Activated T-cell treated with anti-CD3 and anti-CD28 coated beads, Interleukin-2, amount 50 U/mL, for 24 hours (primary cell): Measurements from ENCODE around the gene GSK3B.

Source experiments
- DNase-seq: peaks from one replicate; pipeline ENCODE4 v3.0.0-alpha.2; 2020
- H3K27ac Mint-ChIP-seq: 2 replicates; pipeline ENCODE4 v1.8.0; 2020; ENCODE audit warnings: mild to moderate bottlenecking, mixed read lengths
- H3K27me3 Mint-ChIP-seq: 2 replicates; pipeline ENCODE4 v1.8.0; 2020; ENCODE audit warnings: mixed read lengths
- H3K36me3 Mint-ChIP-seq: 2 replicates; pipeline ENCODE4 v1.8.0; 2020; ENCODE audit warnings: low read depth, mixed read lengths
- H3K4me1 Mint-ChIP-seq: 2 replicates; pipeline ENCODE4 v1.8.0; 2020; ENCODE audit warnings: low read depth, mixed read lengths
- H3K4me3 Mint-ChIP-seq: 2 replicates; pipeline ENCODE4 v1.8.0; 2020; ENCODE audit warnings: mild to moderate bottlenecking, moderate library complexity, mixed read lengths
- H3K9me3 Mint-ChIP-seq: 2 replicates; pipeline ENCODE4 v1.8.0; 2020; ENCODE audit warnings: mixed read lengths

The GSK3B gene

GRCh38 chr3:120093911-120094775, at the start of gene GSK3B:
Gene GSK3B (minus strand): TSS chr3:120094447. CDS start chr3:120093434, 1,013 bp downstream.
- H3K4me1 Mint-ChIP-seq: peaks cover 25% of the 10 kb centered on the region
- H3K4me3 Mint-ChIP-seq: no peak within 1 kb of the TSS
- peaks cover 23% of the 10 kb centered on the region for H3K36me3 Mint-ChIP-seq
- H3K27me3 Mint-ChIP-seq: no peaks in the 10 kb centered on the region
- DNase-seq: peak; percentile 99
- no peaks in the 10 kb centered on the region for H3K9me3 Mint-ChIP-seq
- H3K27ac Mint-ChIP-seq: no peak within 1 kb of the TSS

- no peak overlapping the region for H3K4me3 Mint-ChIP-seq
- no peak for DNase-seq
- H3K36me3 Mint-ChIP-seq: no peaks in the 10 kb centered on the region
- no peak overlapping the region for H3K27ac Mint-ChIP-seq
- no peaks in the 10 kb centered on the region for H3K9me3 Mint-ChIP-seq
- H3K27me3 Mint-ChIP-seq: no peaks in the 10 kb centered on the region
- H3K4me1 Mint-ChIP-seq: peaks cover 27% of the 10 kb centered on the region
Observed at GRCh38 chr3:120143676-120144075, 49.4 kb upstream of the GSK3B start.

- Mint-ChIP-seq H3K9me3 (no peaks in the 10 kb centered on the region), H3K27me3 (no peaks in the 10 kb centered on the region), H3K36me3 (no peaks in the 10 kb centered on the region), H3K4me1 (peaks cover 16% of the 10 kb centered on the region), H3K4me3 (no peak overlapping the region), H3K27ac (no peak overlapping the region)
- no peak for DNase-seq
Observed at GRCh38 chr3:120142236-120142635, 48.0 kb upstream of the GSK3B start.

GRCh38 chr3:120140098-120140742, 46.0 kb upstream of the GSK3B start:
- no peak overlapping the region for H3K27ac Mint-ChIP-seq

GRCh38 chr3:120139140-120139539, 44.9 kb upstream of the GSK3B start:
- Mint-ChIP-seq H3K4me1 (no peaks in the 10 kb centered on the region), H3K4me3 (no peak overlapping the region), H3K27me3 (no peaks in the 10 kb centered on the region), H3K36me3 (no peaks in the 10 kb centered on the region), H3K9me3 (no peaks in the 10 kb centered on the region), H3K27ac (no peak overlapping the region)
- DNase-seq: no peak

More at GRCh38 chr3:120140098-120140742, 46.0 kb upstream of the GSK3B start:
- no peak for DNase-seq
- Mint-ChIP-seq H3K27me3 (no peaks in the 10 kb centered on the region), H3K36me3 (no peaks in the 10 kb centered on the region), H3K4me3 (no peak overlapping the region), H3K9me3 (no peaks in the 10 kb centered on the region), H3K4me1 (peaks cover under 1% of the 10 kb centered on the region)

GRCh38 chr3:120137548-120137947, 43.3 kb upstream of the GSK3B start:
- no peaks in the 10 kb centered on the region for H3K36me3 Mint-ChIP-seq
- no peak overlapping the region for H3K4me3 Mint-ChIP-seq
- DNase-seq: no peak
- no peaks in the 10 kb centered on the region for H3K4me1 Mint-ChIP-seq
- no peaks in the 10 kb centered on the region for H3K9me3 Mint-ChIP-seq
- H3K27me3 Mint-ChIP-seq: no peaks in the 10 kb centered on the region
- H3K27ac Mint-ChIP-seq: no peak overlapping the region

GRCh38 chr3:120130656-120131055, 36.4 kb upstream of the GSK3B start:
- H3K4me1 Mint-ChIP-seq: no peaks in the 10 kb centered on the region

GRCh38 chr3:120129718-120130513, 35.7 kb upstream of the GSK3B start:
- Mint-ChIP-seq H3K4me3 (no peak overlapping the region), H3K27ac (no peak overlapping the region), H3K36me3 (no peaks in the 10 kb centered on the region), H3K4me1 (no peaks in the 10 kb centered on the region), H3K9me3 (no peaks in the 10 kb centered on the region), H3K27me3 (no peaks in the 10 kb centered on the region)
- no peak for DNase-seq

More at GRCh38 chr3:120130656-120131055, 36.4 kb upstream of the GSK3B start:
- Mint-ChIP-seq H3K4me3 (no peak overlapping the region), H3K27me3 (no peaks in the 10 kb centered on the region), H3K36me3 (no peaks in the 10 kb centered on the region), H3K27ac (no peak overlapping the region), H3K9me3 (no peaks in the 10 kb centered on the region)
- no peak for DNase-seq

- DNase-seq: no peak
- H3K36me3 Mint-ChIP-seq: no peaks in the 10 kb centered on the region
- H3K4me3 Mint-ChIP-seq: no peak overlapping the region
- no peaks in the 10 kb centered on the region for H3K27me3 Mint-ChIP-seq
- no peak overlapping the region for H3K27ac Mint-ChIP-seq
- H3K9me3 Mint-ChIP-seq: no peaks in the 10 kb centered on the region
- H3K4me1 Mint-ChIP-seq: no peaks in the 10 kb centered on the region
Observed at GRCh38 chr3:120129051-120129450, 34.8 kb upstream of the GSK3B start.

- no peak for DNase-seq
- no peaks in the 10 kb centered on the region for H3K4me1 Mint-ChIP-seq
- H3K36me3 Mint-ChIP-seq: no peaks in the 10 kb centered on the region
- no peak overlapping the region for H3K4me3 Mint-ChIP-seq
- no peak overlapping the region for H3K27ac Mint-ChIP-seq
- H3K9me3 Mint-ChIP-seq: no peaks in the 10 kb centered on the region
- no peaks in the 10 kb centered on the region for H3K27me3 Mint-ChIP-seq
Observed at GRCh38 chr3:120125992-120126391, 31.7 kb upstream of the GSK3B start.

GRCh38 chr3:120119846-120120510, 25.7 kb upstream of the GSK3B start:
- DNase-seq: no peak
- H3K9me3 Mint-ChIP-seq: peaks cover 9% of the 10 kb centered on the region
- H3K27ac Mint-ChIP-seq: no peak overlapping the region
- H3K36me3 Mint-ChIP-seq: no peaks in the 10 kb centered on the region
- H3K27me3 Mint-ChIP-seq: no peaks in the 10 kb centered on the region
- H3K4me3 Mint-ChIP-seq: no peak overlapping the region
- H3K4me1 Mint-ChIP-seq: no peaks in the 10 kb centered on the region

- DNase-seq: no peak
- peaks cover 10% of the 10 kb centered on the region for H3K9me3 Mint-ChIP-seq
- no peak overlapping the region for H3K4me3 Mint-ChIP-seq
Observed at GRCh38 chr3:120114981-120115380, 20.7 kb upstream of the GSK3B start.

GRCh38 chr3:120114376-120114775, 20.1 kb upstream of the GSK3B start:
- H3K27ac Mint-ChIP-seq: no peak overlapping the region
- no peak for DNase-seq

More at GRCh38 chr3:120114981-120115380, 20.7 kb upstream of the GSK3B start:
- no peaks in the 10 kb centered on the region for H3K36me3 Mint-ChIP-seq
- no peaks in the 10 kb centered on the region for H3K4me1 Mint-ChIP-seq
- no peaks in the 10 kb centered on the region for H3K27me3 Mint-ChIP-seq
- H3K27ac Mint-ChIP-seq: no peak overlapping the region

More at GRCh38 chr3:120114376-120114775, 20.1 kb upstream of the GSK3B start:
- Mint-ChIP-seq H3K4me3 (no peak overlapping the region), H3K36me3 (no peaks in the 10 kb centered on the region), H3K4me1 (no peaks in the 10 kb centered on the region), H3K9me3 (peaks cover 10% of the 10 kb centered on the region), H3K27me3 (no peaks in the 10 kb centered on the region)
